ENCODE data around the gene SLAMF9. TPM values are rescaled to one million over a fixed set of nuclear protein-coding genes. Genes with fewer than 3 reads are reported as not detected.

The SLAMF9 gene
- total RNA-seq, 4 donors from 2014 or later, result not detected

DNA sequence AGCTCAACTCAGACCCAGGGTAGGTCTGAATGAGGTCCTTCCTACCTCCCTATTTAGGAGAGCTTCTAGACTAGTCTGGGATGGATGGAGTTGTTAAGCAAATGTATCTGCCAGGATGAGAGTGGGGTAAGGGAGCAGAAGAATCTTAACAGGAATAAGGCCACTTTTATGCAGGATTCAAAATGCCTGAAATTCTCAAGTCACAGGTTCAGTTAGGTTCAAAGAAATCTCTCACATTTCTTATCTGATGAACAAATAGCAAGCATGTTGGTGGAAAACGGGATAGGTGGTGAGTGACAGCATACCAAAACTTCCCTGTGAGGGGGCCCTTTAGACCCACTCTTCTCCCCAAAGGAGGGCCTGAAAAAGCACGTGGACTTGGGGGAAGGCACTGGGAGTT is 3.0 kb downstream of the SLAMF9 start:
- DNase-seq (ENCODE audit: low spot score in 2 of 2), result no peak
- no peak overlapping the region for H3K4me3 ChIP-seq (ENCODE audit: low read depth, poor library complexity, severe bottlenecking)
- 70 to 86% methylated on average over 2 of the region's 2 CpGs for WGBS, 2 donors
- intact Hi-C loops (cut with DNase I; ENCODE audit: low total_unique reads), result no loop called here
- TF ChIP-seq, protein P1, sequence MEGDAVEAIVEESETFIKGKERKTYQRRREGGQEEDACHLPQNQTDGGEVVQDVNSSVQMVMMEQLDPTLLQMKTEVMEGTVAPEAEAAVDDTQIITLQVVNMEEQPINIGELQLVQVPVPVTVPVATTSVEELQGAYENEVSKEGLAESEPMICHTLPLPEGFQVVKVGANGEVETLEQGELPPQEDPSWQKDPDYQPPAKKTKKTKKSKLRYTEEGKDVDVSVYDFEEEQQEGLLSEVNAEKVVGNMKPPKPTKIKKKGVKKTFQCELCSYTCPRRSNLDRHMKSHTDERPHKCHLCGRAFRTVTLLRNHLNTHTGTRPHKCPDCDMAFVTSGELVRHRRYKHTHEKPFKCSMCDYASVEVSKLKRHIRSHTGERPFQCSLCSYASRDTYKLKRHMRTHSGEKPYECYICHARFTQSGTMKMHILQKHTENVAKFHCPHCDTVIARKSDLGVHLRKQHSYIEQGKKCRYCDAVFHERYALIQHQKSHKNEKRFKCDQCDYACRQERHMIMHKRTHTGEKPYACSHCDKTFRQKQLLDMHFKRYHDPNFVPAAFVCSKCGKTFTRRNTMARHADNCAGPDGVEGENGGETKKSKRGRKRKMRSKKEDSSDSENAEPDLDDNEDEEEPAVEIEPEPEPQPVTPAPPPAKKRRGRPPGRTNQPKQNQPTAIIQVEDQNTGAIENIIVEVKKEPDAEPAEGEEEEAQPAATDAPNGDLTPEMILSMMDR (IDR thresholded peaks at IDR 0.05), result no peak
- no peak for TF ChIP-seq POLR2A (IDR thresholded peaks at IDR 0.05)

DNA sequence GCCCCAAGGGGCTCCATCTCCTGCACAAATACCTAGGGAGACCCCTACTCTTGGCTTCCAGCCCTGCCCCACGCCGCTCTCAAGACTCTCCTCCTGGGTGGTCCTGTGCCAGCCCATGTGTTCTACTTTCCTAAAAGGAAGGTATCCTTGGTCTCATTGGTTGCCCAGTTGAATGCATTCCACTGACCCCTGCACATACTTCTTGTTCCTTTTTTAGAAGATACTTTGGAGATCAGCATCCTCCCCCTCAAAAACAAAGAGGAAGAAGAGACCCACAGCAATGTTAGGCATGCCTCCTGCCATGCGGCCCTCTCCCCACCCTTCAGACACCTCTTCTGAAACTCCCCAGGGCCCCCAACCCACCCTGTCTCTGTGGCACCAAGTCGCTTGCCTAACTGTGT is 4.1 kb downstream of the SLAMF9 start:
- DNase-seq (ENCODE audit: low spot score in 2 of 2), result peak in 1 of 2 donors; percentile 58
- intact Hi-C loops (cut with DNase I; ENCODE audit: low total_unique reads), result no loop called here
- 89 to 99% methylated on average over 4 of the region's 4 CpGs for WGBS, 2 donors
- no peak overlapping the region for H3K4me3 ChIP-seq (ENCODE audit: low read depth, poor library complexity, severe bottlenecking)
- TF ChIP-seq, protein P1 (IDR thresholded peaks at IDR 0.05), result no peak
- TF ChIP-seq POLR2A (IDR thresholded peaks at IDR 0.05), result no peak

DNA sequence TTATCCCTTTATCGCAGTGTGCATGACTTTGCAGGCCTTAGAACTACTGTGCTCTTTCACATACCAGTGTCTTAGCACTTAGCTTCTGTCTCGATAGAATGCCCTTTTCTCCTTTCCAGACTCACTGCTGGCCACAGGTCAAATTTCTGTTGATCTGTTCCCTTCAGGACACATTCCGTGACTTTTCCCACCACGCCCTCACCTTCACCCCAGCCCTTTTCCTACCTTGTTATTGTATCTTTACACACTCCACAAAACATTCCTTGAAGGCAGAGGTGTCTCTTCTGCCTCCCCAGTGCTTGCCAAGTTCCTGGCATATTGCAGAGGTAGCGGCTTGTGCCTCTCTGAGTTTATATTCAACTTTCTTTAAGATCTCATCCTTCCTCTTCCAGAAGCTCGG is 4.9 kb downstream of the SLAMF9 start:
- DNase-seq (ENCODE audit: low spot score in 2 of 2), result peak in 1 of 2 donors; percentile 43
- no peak overlapping the region for H3K4me3 ChIP-seq (ENCODE audit: low read depth, poor library complexity, severe bottlenecking)
- 54 to 57% methylated on average over 6 of the region's 6 CpGs for WGBS, 2 donors
- TF ChIP-seq, protein P1 (IDR thresholded peaks at IDR 0.05), result no peak
- TF ChIP-seq POLR2A (IDR thresholded peaks at IDR 0.05), result no peak
- intact Hi-C loops (cut with DNase I; ENCODE audit: low total_unique reads), result no loop called here

DNA sequence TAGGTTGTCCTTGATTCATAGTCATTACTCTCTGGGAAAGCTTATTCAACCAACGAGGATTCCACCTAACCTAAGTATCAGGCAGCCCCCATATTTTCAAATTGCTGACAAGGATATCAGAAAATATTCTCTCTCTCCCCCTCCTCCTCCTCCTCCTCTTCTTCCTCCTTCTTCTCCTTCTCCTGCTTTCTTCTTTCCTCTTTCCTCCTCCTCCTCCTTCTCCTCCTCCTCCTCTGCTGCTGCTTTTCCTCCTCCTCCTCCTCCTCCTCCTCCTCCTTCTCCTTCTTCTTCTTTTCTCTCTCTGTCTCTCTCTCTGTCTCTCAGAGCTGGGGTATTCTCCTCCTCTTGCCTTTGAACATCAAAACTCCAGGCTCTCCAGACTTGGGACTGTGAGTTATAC is 6.1 kb downstream of the SLAMF9 start:
- no peak overlapping the region for H3K4me3 ChIP-seq (ENCODE audit: low read depth, poor library complexity, severe bottlenecking)
- WGBS, 2 donors, result 66 to 71% methylated on average over 1 of the region's 1 CpG
- intact Hi-C loops (cut with DNase I; ENCODE audit: low total_unique reads), result no loop called here
- no peak for DNase-seq (ENCODE audit: low spot score in 2 of 2)
- TF ChIP-seq POLR2A (IDR thresholded peaks at IDR 0.05), result no peak
- TF ChIP-seq, protein P1 (IDR thresholded peaks at IDR 0.05), result no peak

DNA sequence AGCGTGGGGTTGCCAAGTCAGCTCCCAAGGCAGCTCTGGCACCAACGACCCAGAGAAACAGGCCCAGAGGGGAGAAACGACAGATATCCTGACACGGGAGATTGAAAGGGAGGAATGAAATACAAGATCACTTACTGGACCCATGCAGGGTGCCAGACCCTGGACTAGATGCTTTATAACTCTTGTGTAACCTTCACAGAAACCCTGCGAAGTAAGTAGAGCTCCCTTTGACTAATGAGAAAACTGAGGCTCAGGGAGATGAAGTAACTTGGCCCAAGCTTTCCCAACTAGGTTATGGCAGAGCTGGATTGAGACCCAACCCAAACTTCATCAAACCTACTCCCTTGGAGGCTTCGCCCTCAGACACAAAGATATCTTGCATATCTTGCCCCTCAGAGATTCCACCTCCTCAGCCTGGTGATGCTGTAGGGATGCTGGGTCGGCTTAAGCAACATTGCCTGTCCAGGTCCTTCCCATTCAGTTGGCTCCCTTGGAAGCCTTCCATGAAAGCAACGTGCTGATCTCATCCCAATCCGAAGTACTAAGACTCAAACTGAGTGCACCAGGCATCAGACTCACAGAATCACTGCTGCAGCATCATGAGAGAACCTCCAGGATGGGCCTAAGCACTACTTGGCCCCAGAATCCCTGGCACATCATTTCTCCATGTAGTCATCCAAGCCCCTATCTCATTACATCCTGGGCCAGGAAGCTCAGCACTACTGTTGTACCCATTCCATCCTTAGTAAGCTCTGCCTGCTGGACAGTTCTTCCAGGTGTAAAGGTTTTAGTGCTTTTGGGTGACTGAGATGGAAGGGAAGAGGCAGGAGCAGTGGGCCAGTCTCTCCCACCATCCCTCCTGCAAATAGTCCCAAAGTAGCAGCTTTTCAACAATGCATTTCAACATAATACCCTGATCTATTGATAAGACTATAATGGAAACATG is 7.5 kb downstream of the SLAMF9 start:
- no peak overlapping the region for H3K4me3 ChIP-seq (ENCODE audit: low read depth, poor library complexity, severe bottlenecking)
- WGBS, 2 donors, result 31 to 45% methylated on average over 9 of the region's 9 CpGs
- intact Hi-C loops (cut with DNase I; ENCODE audit: low total_unique reads), result no loop called here
- no peak for TF ChIP-seq POLR2A (IDR thresholded peaks at IDR 0.05)
- TF ChIP-seq, protein P1 (IDR thresholded peaks at IDR 0.05), result no peak
- DNase-seq (ENCODE audit: low spot score in 2 of 2), result peak in 1 of 2 donors; percentile 80
